WTC11 (cell line): ENCODE results near the gene DDX4. TPM values are rescaled to one million over a fixed set of nuclear protein-coding genes. Genes with fewer than 3 reads are reported as not detected.

Source experiments
- ATAC-seq: fragments of 200-7000 bp; cut with Tn5 transposase; 2 replicates; pipeline ENCODE4 v1.10.0; 2021; ENCODE audit warnings: mild to moderate bottlenecking, moderate library complexity
- CTCF ChIA-PET: fragments of 300-600 bp; sonication (Branson Sonifier 250); formaldehyde crosslinking; loops from one replicate; lab custom pipeline; 2021; ENCODE audit warnings: antibody characterized with exemption; lab: Charles Lee
- POLR2A ChIA-PET: fragments of 350-600 bp; sonication (Branson Sonifier 250); formaldehyde crosslinking; loops from one replicate; lab custom pipeline; 2021; ENCODE audit warnings: antibody characterized with exemption; lab: Charles Lee
- DNase-seq: peaks from one replicate; pipeline ENCODE4 v3.0.0; 2021; ENCODE audit warnings: low spot score
- H3K27ac Mint-ChIP-seq: 2 replicates; pipeline ENCODE4 v1.8.0; 2021; ENCODE audit warnings: mixed read lengths
- H3K27me3 Mint-ChIP-seq: 2 replicates; pipeline ENCODE4 v1.8.0; 2021; ENCODE audit warnings: low read depth, mild to moderate bottlenecking, moderate library complexity, mixed read lengths
- H3K36me3 Mint-ChIP-seq: 2 replicates; pipeline ENCODE4 v1.8.0; 2021; ENCODE audit warnings: mixed read lengths
- H3K4me1 Mint-ChIP-seq: 2 replicates; pipeline ENCODE4 v1.8.0; 2022; ENCODE audit warnings: mixed read lengths
- H3K4me3 Mint-ChIP-seq: 2 replicates; pipeline ENCODE4 v1.8.0; 2021; ENCODE audit warnings: mild to moderate bottlenecking, moderate library complexity, mixed read lengths
- H3K9me3 Mint-ChIP-seq: 2 replicates; pipeline ENCODE4 v1.8.0; 2021; ENCODE audit warnings: mixed read lengths
- ATF1 ChIP-seq: sonication (generic); formaldehyde crosslinking; IDR thresholded peaks from 2 replicates; pipeline ENCODE4 v1.8.1; 2023; ENCODE audit warnings: mild to moderate bottlenecking, moderate library complexity, missing genetic modification reagents
- CREM ChIP-seq: sonication (generic); formaldehyde crosslinking; IDR thresholded peaks from 2 replicates; pipeline ENCODE4 v1.8.1; 2022; ENCODE audit warnings: mild to moderate bottlenecking, missing genetic modification reagents, moderate library complexity
- ELF4 ChIP-seq: sonication (generic); formaldehyde crosslinking; IDR thresholded peaks from 2 replicates; pipeline ENCODE4 v1.8.1; 2022; ENCODE audit warnings: low read depth, mild to moderate bottlenecking, moderate library complexity, missing genetic modification reagents
- EMX1 ChIP-seq: fragments of 250-450 bp; sonication (Bioruptor Pico); IDR thresholded peaks from 2 replicates; pipeline ENCODE4 v1.8.0; 2021; ENCODE audit warnings: mild to moderate bottlenecking
- HMGXB4 ChIP-seq: sonication (generic); formaldehyde crosslinking; IDR thresholded peaks from 2 replicates; pipeline ENCODE4 v1.8.1; 2023; ENCODE audit warnings: mild to moderate bottlenecking, moderate library complexity, missing genetic modification reagents
- MAX ChIP-seq: sonication (generic); formaldehyde crosslinking; IDR thresholded peaks from 2 replicates; pipeline ENCODE4 v1.8.0; 2022; ENCODE audit warnings: mild to moderate bottlenecking, missing genetic modification reagents
- NR3C1 ChIP-seq: sonication (generic); formaldehyde crosslinking; conservative IDR thresholded peaks from 2 replicates; pipeline ENCODE4 v1.8.1; 2023; ENCODE audit warnings: low read depth, mild to moderate bottlenecking, missing genetic modification reagents
- RORB ChIP-seq: fragments of 250-450 bp; sonication (Bioruptor Pico); IDR thresholded peaks from 2 replicates; pipeline ENCODE4 v1.9.0; 2021; ENCODE audit warnings: mild to moderate bottlenecking
- USF1 ChIP-seq: sonication (generic); formaldehyde crosslinking; IDR thresholded peaks from 2 replicates; pipeline ENCODE4 v1.8.0; 2022; ENCODE audit warnings: mild to moderate bottlenecking, missing genetic modification reagents
- ZNF219 ChIP-seq: sonication (generic); formaldehyde crosslinking; IDR thresholded peaks from 2 replicates; pipeline ENCODE4 v1.8.0; 2023; ENCODE audit warnings: missing genetic modification reagents, mild to moderate bottlenecking, borderline replicate concordance
- ZNF317 ChIP-seq: sonication (generic); formaldehyde crosslinking; IDR thresholded peaks from 2 replicates; pipeline ENCODE4 v1.8.1; 2023; ENCODE audit warnings: low read depth, mild to moderate bottlenecking, moderate library complexity, missing genetic modification reagents, borderline replicate concordance
- ZNF532 ChIP-seq: fragments of 250-450 bp; sonication (Bioruptor Pico); IDR thresholded peaks from 2 replicates; pipeline ENCODE4 v1.9.0; 2021; ENCODE audit warnings: mild to moderate bottlenecking, borderline replicate concordance
- total RNA-seq: library from RNA; stranded (reverse); gene quantifications from 3 replicates; pipeline ENCODE4 v1.2.3, GENCODE V29; 2021

DDX4 gene
- total RNA-seq, 1 experiment from 2014 or later, result not detected

GRCh38 chr5:55820488-55820887 lies 82.6 kb downstream of the DDX4 start:
- Mint-ChIP-seq H3K27ac (no peak overlapping the region), H3K4me1 (peaks cover 8% of the 10 kb centered on the region), H3K36me3 (no peaks in the 10 kb centered on the region), H3K9me3 (no peaks in the 10 kb centered on the region), H3K4me3 (no peak overlapping the region), H3K27me3 (peaks cover 35% of the 10 kb centered on the region)
- CTCF ChIA-PET, result no interaction called here
- DNase-seq (no peak), ATAC-seq (no peak)
- TF ChIP-seq HMGXB4, result no peak
- no peak for TF ChIP-seq ZNF219
- TF ChIP-seq ZNF532, result no peak
- no peak for TF ChIP-seq CREM
- no peak for TF ChIP-seq ATF1 (CRISPR knock-in tag)
- no peak for TF ChIP-seq EMX1 (CRISPR knock-in tag)
- no peak for TF ChIP-seq RORB (CRISPR knock-in tag)
- TF ChIP-seq NR3C1 (CRISPR knock-in tag), result no peak
- no peak for TF ChIP-seq USF1 (CRISPR knock-in tag)
- POLR2A ChIA-PET, result no interaction called here

GRCh38 chr5:55821731-55822512 lies 84.1 kb downstream of the DDX4 start:
- ATAC-seq, result peak; percentile 96

More at GRCh38 chr5:55821731-55822512, 84.1 kb downstream of the DDX4 start:
- H3K4me1 Mint-ChIP-seq, result peaks cover 8% of the 10 kb centered on the region
- no peak overlapping the region for H3K27ac Mint-ChIP-seq
- ChIA-PET POLR2A (interaction anchor here (0.7 kb wide), 1 partner anchor 24 kb away, joined by 3 read pairs; no protein-coding TSS in a partner anchor), CTCF (no interaction called here)
- DNase-seq, result peak; percentile 59
- 0 out of 2 replicates have a peak, but pooled peaks have one; percentile 16 for TF ChIP-seq ZNF317 (CRISPR knock-in tag)
- no peak for TF ChIP-seq ELF4 (CRISPR knock-in tag)
- TF ChIP-seq USF1 (CRISPR knock-in tag), result 0 out of 2 replicates have a peak, but pooled peaks have one; percentile 28
- peak; percentile 73 for TF ChIP-seq MAX (CRISPR knock-in tag)
- 0 out of 2 replicates have a peak, but pooled peaks have one; percentile 48 for TF ChIP-seq HMGXB4
- no peaks in the 10 kb centered on the region for H3K36me3 Mint-ChIP-seq
- peaks cover 35% of the 10 kb centered on the region for H3K27me3 Mint-ChIP-seq
- H3K4me3 Mint-ChIP-seq, result peak overlapping the region; percentile 68
- no peaks in the 10 kb centered on the region for H3K9me3 Mint-ChIP-seq
